ENCODE measurements around the gene APIP. TPM values are rescaled to one million over a fixed set of nuclear protein-coding genes. Genes with fewer than 3 reads are reported as not detected.

APIP gene
- total and polyA plus RNA-seq, 2 of the 8 experiments (the other 6 are each of a cell fraction or from before 2014, with no cell fraction given), result 10.4 to 25.7 TPM

GRCh38 chr11:34881900-34882299 lies 34.3 kb downstream of the APIP start (continued):
- TF ChIP-seq CHD7 (IDR thresholded peaks at IDR 0.05; ENCODE audit: insufficient replicate concordance, low read length) (no peak), HDAC2 (IDR thresholded peaks at IDR 0.05; ENCODE audit: borderline replicate concordance in 1 of 2, low read depth in 2 of 2, low read length in 2 of 2) (no peak), POU5F1 (IDR thresholded peaks at IDR 0.05; ENCODE audit: low read depth, low read length) (no peak), BCL11A (IDR thresholded peaks at IDR 0.05; ENCODE audit: low read depth in 2 of 2, low read length in 2 of 2) (no peak), RAD21 (IDR thresholded peaks at IDR 0.05 in 1 of 2, conservative IDR thresholded peaks at IDR 0.05 in 1 of 2; ENCODE audit: low read depth in 2 of 2, low read length in 2 of 2) (no peak), KDM4A (IDR thresholded peaks at IDR 0.05; ENCODE audit: low read depth, low read length, severe bottlenecking) (no peak), CHD1 (IDR thresholded peaks at IDR 0.05; ENCODE audit: low read depth, low read length) (no peak), HDAC6 (IDR thresholded peaks at IDR 0.05; ENCODE audit: low read depth, low read length) (no peak), KDM1A (IDR thresholded peaks at IDR 0.05; ENCODE audit: borderline replicate concordance, low read length) (no peak)
- TF ChIP-seq, protein P1, sequence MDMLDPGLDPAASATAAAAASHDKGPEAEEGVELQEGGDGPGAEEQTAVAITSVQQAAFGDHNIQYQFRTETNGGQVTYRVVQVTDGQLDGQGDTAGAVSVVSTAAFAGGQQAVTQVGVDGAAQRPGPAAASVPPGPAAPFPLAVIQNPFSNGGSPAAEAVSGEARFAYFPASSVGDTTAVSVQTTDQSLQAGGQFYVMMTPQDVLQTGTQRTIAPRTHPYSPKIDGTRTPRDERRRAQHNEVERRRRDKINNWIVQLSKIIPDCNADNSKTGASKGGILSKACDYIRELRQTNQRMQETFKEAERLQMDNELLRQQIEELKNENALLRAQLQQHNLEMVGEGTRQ (IDR thresholded peaks at IDR 0.05; ENCODE audit: low read length), result no peak
